K562 (cell line): ENCODE results near the gene HAUS5. TPM values are rescaled to one million over a fixed set of nuclear protein-coding genes. Genes with fewer than 3 reads are reported as not detected.

Experiments used
- ARID3B ChIP-seq: fragments of 250-450 bp; sonication (Bioruptor Pico); IDR thresholded peaks from 2 replicates; pipeline ENCODE4 v1.4.0; 2020; ENCODE audit warnings: borderline replicate concordance
- CEBPG ChIP-seq, 3 experiments: fragments of 200-800 bp in 1 of 3; sonication (Bioruptor generic) in 1 of 3; sonication (generic) in 1 of 3; formaldehyde crosslinking in 1 of 3; IDR thresholded peaks in 2 of 3; conservative IDR thresholded peaks in 1 of 3; 2 replicates each; pipeline versions ENCODE4 v1.6.1 to v1.8.0; 2016 to 2022; ENCODE audit warnings: missing compliant biosample characterization in 2 of 3, missing genetic modification characterization in 2 of 3, mild to moderate bottlenecking in 1 of 3, missing genetic modification reagents in 1 of 3
- E4F1 ChIP-seq: fragments of 250-450 bp; sonication (Bioruptor Pico); IDR thresholded peaks from 2 replicates; pipeline ENCODE4 v1.5.0; 2021; ENCODE audit warnings: mild to moderate bottlenecking, borderline replicate concordance
- POLR2AphosphoS5 ChIP-seq: IDR thresholded peaks from 2 replicates; pipeline ENCODE4 v1.6.1; 2011; ENCODE audit warnings: mild to moderate bottlenecking, low read depth, low read length, moderate library complexity; ENCODE audit not compliant: control insufficient read depth, insufficient read depth
- TBP ChIP-seq: optimal IDR thresholded peaks from 2 replicates; pipeline ENCODE3; 2011; ENCODE audit warnings: low read depth, low read length, improper control_type of control experiment
- TFAP4 ChIP-seq: sonication (generic); formaldehyde crosslinking; IDR thresholded peaks from 2 replicates; pipeline ENCODE4 v1.8.0; 2022; ENCODE audit warnings: missing genetic modification reagents, mild to moderate bottlenecking, moderate library complexity, borderline replicate concordance
- ZBTB40 ChIP-seq, 2 experiments: fragments of 450-650 bp in 1 of 2; sonication (generic) in 1 of 2; formaldehyde crosslinking in 1 of 2; IDR thresholded peaks; 2 replicates each; pipeline versions ENCODE4 v1.7.1 to v1.9.0; 2016 to 2022; ENCODE audit warnings: inconsistent platforms in 1 of 2, mild to moderate bottlenecking in 1 of 2, missing genetic modification reagents in 1 of 2
- ZNF695 ChIP-seq: fragments of 450-650 bp; formaldehyde crosslinking; IDR thresholded peaks from 2 replicates; pipeline ENCODE4 v1.4.0; 2020; ENCODE audit warnings: mild to moderate bottlenecking, moderate library complexity
- polyA plus RNA-seq, 8 experiments: library from polyadenylated mRNA; depleted of rRNA in 4 of 8; stranded (reverse) in 5 of 8; unstranded in 3 of 8; fragments of >200 nt; fragmentation: Nextera tagmentation in 2 of 8; fragmentation: Illumina TruSeq in 1 of 8; extraction: Ambion mirVana in 2 of 8; extraction: Trizol in 1 of 8; gene quantifications; 2 replicates each; pipeline versions ENCODE4 v1.2.1 to v1.2.3, GENCODE V29; 2011 to 2014; ENCODE audit warnings: inconsistent platforms in 1 of 8, missing spikeins in 1 of 8
- total RNA-seq, 7 experiments: library from RNA; depleted of rRNA in 6 of 7; stranded (reverse); fragments of >200 nt in 6 of 7; fragmentation: Illumina TruSeq in 2 of 7; extraction: Trizol in 2 of 7; gene quantifications; 2 replicates each; pipeline versions ENCODE4 v1.2.1 to v1.2.3, GENCODE V29; 2011 to 2021; ENCODE audit warnings: low replicate concordance in 1 of 7

HAUS5 gene
- total and polyA plus RNA-seq, 9 of the 15 experiments (the other 6 are each of a cell fraction or from before 2014, with no cell fraction given), result 3.5 to 41.3 (median 14.2) TPM

GRCh38 chr19:35648017-35648961 is 35.8 kb downstream of the HAUS5 start, which contains the start of gene COX6B1 (continued):
- TF ChIP-seq CEBPG (CRISPR knock-in tag; IDR thresholded peaks at IDR 0.05), result no peak
- TF ChIP-seq CEBPG (tag; conservative IDR thresholded peaks at IDR 0.05 in 1 of 2, IDR thresholded peaks at IDR 0.05 in 1 of 2), result no peak
- peak; percentile 94 for TF ChIP-seq POLR2AphosphoS5
- no peak for TF ChIP-seq ARID3B
- no peak for TF ChIP-seq ZNF695 (CRISPR knock-in tag)
- TF ChIP-seq TBP, result peak; percentile 89
- TF ChIP-seq E4F1 (CRISPR knock-in tag), result no peak
- peak; percentile 96 for TF ChIP-seq ZBTB40 (IDR thresholded peaks at IDR 0.05)
- no peak for TF ChIP-seq ZBTB40 (CRISPR knock-in tag; IDR thresholded peaks at IDR 0.05)
- peak; percentile 27; the same call in 1 of the 2 replicates for TF ChIP-seq TFAP4 (CRISPR knock-in tag)
